Tongue (tissue), 2 donors: Measurements from ENCODE around the gene C17orf58. TPM values are rescaled to one million over a fixed set of nuclear protein-coding genes. Genes with fewer than 3 reads are reported as not detected.
"Not testable (repeated sequence)": the region's sequence is repeated elsewhere in the genome, so short reads cannot be mapped to it uniquely, and the experiment has no call there.

Experiments used
- DNase-seq: peaks from one replicate; pipeline ENCODE4 v3.0.0-alpha.2; 2015
- total RNA-seq: library from RNA; depleted of rRNA; stranded (reverse); fragments of >200 nt; gene quantifications from one replicate; pipeline ENCODE4 v1.2.3, GENCODE V29; 2014

The C17orf58 gene
- total RNA-seq = 11.5 TPM

DNA sequence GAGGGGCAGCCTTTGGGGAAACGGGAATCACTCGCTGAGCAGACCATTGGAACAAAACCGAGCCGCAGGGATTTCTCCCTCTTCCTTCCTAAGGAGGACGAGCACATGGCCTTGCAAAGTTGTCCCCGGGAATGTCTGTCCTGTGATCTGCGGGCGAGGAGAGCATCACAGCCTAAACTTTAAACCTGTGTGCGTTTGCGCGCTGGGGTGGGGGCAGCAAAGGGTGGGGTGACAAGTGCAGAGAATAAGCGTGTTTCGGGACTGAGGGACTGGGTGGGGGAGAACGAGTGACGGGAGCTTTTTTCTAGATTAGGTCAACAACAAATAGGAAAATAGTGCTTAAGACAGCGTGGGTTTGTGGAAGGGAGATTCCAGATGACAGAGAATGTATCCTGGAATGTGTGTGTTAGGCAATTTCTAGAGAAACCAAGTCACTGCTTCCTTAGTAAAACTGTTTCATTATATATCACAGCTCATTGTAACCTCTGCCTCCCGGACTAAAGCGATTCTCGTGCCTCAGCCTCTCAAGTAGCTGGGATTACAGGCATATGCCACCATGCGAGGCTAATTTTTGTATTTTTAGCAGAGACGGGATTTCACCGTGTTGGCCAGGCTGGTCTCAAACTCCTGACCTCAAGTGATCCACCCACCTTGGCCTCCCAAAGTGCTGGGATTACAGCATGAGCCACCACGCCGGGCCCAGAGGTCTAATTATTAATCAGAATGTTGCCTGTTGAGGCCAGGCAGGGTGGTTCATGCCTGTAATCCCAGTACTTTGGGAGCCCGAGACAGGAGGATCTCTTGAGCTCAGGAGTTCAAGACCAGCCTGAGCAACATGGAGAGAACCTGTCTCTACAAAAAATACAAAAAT lies at the start of gene C17orf58:
Gene C17orf58 (minus strand): TSS at position 169 of the 871 bp plus-strand sequence. CDS start 271 bp downstream, outside the sequence.
- DNase-seq = peak; percentile 33

DNA sequence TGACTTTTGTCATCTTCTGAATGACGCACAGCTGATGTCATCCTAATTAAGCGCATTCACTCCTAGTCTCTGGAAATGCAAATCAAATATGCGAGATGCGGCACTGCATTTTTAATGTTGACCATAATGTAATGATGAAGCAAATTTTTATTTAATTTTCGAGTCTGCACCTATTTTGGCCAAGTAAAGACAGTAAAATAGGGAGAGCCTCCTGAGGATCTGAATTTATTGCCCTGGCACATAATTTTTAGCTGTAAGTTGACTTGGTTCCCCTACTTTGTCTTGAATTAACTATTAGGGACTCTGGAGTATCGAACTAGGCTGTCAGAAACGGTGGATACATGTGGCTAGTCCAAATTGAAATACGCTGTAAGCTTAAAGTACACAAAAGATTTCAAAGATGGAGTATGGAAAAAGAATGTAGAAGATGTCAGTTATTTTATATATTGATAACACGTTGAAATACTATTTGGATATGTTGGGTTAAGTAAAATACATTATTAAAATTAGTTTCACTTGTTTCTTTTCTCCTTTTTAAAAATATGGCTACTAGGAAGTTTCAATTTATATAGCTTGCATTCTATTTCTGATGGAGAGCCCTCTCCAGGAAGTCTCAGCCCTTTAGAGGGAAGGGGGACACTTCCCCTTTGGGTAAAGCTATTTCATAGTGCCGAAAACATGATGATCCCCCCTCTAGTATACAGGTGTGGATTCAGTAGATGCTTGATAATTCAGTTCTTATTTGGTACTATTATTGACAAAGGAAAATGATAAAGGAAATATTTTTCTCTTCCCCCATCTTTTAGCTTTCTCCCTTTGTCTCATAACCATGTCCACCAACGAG lies 40.3 kb upstream of the C17orf58 start:
- DNase-seq = peak; percentile 45

DNA sequence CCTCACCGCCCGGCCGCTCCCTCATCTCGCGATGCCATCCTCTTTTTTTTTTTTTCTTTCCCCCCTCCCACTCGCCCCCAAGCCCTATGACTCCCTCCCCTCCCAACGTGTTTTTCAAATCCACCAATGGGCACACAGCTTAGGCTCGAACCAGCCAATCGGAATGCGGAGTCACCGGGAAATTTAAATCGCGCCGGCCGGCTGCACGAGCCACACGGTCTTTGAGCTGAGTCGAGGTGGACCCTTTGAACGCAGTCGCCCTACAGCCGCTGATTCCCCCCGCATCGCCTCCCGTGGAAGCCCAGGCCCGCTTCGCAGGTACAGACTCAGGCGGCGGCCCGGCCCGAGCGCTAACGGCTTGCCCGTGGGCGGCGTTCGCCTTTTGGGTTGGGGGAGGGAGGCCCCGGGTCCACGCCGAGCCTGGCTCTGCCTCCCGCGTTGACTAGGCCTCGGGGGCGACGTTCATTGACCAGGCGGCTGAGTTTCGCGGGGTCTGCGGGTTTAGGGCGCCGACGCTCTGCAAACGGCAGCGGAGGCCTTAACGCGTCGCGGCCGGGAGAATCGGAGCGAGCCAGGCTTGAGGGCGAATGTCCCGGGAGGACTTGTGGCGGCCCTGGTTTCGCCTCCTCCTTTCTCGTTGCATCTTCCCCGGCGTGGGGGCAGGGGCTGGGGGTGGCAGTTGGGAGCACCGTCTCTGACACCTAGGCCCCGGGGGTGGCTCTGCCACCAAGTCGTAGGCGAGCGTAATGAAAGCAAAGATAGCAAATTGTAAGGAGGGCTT lies 39.4 kb upstream of the C17orf58 start, which contains the start of gene KPNA2:
Gene KPNA2 (plus strand): TSS at position 213 of the 781 bp plus-strand sequence. CDS start 1,398 bp downstream, outside the sequence.
- peak; percentile 99 for DNase-seq

DNA sequence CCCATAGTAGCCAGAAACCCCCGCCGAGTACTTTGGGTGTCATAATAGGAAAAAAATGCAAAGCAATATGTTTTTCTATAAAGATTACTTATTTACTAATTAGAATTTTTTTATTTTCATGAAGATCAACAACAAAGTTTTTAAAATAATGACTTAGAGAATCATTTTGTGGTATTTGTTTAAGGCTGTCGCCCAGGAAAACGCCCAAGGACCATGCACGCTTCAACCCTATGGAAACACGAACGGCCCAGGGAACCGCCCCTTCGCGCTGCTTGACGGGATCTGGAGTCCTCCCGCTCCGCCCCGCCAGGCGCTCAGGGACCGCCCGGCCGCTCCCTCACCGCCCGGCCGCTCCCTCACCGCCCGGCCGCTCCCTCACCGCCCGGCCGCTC lies 38.9 kb upstream of the C17orf58 start:
- DNase-seq = no peak

DNA sequence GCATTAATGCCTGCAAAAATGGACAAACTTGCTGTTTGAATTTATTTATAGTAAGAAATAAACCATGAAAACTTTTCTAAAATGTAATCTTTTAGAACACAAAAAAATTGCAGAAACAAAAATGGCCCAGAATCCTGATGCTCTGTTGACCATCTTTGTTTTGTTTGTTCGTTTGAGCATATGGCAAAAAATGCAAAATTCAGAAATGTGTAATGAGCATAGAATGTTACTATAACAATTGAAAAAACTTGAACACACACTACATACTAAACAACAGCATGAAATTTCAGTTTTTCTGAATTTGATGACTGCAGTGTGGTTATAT lies 38.1 kb upstream of the C17orf58 start:
- DNase-seq = no peak

DNA sequence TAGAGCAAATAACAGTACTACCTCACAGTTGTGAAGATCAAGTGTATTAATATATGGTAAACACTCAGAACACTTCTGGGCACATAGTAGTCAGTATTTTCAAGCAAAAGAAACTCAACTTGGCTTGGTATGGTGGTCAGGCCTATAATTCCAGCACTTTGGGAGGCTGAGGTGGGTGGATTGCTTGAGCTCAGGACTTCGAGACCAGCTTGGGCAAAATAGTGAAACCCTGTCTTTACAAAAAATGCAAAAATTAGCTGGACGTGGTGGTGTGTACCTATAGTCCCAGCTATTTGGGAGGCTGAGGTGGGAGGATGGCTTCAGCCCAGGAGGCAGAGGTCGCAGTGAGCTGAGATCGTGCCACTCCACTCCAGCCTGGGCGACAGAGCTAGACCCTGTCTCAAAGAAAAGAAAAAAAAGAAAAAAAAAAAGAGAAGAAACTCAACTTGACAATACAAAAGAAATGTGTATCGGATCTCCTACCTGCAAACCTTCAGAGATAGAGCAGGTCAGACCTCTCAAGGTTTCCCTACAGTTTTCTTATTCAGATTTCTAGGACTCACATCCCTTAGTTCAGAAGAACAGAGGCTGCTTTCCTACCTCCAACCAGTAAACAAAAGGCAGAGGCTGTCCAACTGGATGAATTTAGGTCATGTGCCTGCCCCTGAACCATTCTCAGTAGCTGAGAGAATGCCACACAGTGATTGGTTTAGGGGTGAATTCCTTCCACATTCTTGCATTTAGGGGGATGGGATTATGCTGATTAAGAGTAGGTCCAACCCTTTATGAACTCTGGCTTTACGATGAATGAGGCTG lies 37.6 kb upstream of the C17orf58 start:
- peak; percentile 78 for DNase-seq

DNA sequence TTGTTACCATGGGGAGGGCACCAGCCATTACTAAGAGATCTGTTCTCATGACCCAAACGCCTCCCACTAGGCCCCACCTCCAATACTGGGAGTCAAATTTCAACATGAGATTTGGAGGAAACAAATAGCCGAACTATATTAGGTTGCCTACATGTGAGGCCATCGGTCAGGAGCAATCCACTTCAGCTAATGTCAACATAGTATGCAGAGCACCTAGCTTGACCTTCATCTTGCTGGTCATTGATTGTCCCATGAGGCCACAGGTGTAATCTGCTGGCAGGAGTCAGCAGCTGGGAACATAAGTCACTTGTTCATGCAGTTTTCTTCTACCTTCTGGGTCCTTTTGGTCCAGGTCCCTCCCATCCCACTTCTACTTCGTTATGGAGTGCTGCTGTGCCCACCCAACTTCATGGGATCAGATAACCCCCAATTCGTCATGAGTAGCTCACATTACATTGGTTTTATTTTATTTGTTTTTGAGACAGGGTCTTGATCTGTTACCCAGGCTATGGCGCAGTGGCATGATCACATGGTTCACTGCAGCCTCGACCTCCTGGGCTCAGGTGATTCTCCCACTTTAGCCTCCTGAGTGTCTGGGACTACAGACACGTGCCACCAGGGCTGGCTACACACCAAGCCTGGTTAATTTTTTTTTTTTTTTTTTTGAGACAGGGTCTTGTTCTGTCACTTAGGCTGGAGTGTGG lies 33.4 kb upstream of the C17orf58 start:
- DNase-seq = no peak

DNA sequence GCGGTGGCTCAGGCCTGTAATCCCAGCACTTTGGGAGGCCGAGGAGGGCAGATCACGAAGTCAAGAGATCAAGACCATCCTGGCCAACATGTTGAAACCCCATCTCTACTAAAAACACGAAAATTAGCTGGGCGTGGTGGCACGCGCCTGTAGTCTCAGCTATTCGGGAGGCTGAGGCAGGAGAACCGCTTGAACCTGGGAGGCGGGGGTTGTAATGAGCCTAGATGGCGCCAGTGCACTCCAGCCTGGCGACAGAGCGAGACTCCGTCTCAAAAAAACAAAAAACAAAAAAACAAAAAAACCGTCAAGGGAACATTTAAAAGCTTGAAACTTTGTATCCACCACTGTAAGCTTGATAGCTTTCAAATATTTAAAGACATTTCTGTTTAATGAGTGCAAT lies 26.3 kb upstream of the C17orf58 start:
- DNase-seq = not testable (repeated sequence)

DNA sequence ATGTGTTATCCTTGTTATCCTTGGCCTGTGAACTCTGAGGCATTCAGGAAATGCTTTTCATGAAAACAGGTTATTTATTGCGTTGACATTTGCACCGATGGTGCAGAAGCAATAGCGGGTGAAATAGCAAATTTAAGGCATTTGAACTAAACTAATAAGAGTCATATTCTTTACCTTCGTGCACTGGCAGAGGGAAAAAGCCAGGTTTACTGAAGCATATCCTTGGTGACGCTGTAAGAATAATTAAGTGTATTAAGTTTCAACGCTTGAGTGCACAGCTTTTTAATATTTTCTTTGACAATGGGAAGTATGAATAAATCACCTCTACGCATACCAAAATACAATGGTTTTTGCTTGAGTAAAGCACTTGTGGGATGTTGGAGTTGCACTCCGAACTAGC lies 25.7 kb upstream of the C17orf58 start:
- DNase-seq = no peak

DNA sequence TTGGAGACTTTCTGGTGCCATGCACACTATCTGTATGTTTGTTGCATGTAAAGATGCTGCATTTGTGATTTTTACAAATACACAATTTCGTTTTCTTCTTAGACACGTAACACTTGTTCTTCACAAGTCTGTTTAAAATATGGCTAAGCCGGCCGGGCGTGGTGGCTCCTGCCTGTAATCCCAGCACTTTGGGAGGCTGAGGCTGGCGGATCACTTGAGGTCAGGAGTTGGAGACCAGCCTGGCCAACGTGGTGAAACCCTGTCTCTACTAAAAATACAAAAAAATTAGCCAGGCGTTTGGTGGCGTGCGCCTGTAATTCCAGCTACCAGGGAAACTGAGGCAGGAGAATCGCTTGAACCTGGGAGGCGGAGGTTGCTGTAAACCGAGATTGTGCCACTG lies 24.5 kb upstream of the C17orf58 start:
- DNase-seq = not testable (repeated sequence)

DNA sequence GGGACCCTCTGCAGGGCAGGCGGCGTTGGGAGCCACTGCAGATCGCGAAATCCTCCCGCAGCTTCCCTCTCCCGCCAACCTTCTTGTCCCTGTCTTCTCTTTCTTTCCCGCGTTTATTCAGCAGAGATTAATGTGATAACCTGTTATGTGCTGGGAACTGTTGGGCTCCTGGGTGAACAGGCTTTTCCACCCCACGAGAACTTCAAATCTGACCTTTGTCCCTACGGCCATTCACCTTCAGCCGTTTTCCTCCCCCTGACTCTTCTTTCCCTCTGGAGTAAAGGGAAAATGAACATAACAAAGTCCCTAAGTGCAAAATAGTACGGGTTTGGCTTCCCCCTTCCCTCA lies 24.1 kb upstream of the C17orf58 start:
- DNase-seq = no peak

DNA sequence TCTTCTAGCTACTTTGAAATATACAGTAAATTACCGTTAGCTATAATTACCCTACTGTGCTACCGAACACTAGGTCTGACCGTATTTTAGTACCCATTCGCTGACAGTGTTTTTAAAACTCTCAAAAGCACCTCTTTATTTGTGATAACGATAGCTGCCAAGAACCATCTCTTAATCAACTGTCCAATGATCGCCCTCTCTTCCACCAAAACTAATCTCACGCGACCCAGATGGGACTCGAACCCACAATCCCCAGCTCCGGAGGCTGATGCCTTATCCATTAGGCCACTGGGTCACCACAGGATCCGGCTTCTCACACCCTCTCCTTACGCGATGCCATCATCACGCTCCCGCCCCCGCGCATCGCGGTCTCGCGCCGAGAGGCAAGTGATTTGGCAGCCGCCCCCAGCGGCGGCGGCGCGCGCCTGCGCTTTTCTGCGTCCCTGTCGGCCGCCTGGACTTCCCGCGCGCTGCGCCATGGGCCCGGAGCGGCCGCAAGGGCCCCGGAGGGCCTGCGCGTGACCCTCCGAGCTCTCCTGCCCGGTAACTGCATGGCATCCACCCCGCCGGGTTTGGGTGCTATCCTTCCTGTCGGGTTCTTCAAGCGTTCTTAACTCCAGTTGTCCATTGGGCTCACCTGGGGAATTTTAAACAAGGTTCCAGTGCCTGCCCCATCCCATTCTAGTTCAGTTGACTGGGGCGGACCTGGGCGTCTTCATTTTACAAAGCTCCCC lies 23.6 kb upstream of the C17orf58 start:
- peak; percentile 98 for DNase-seq

DNA sequence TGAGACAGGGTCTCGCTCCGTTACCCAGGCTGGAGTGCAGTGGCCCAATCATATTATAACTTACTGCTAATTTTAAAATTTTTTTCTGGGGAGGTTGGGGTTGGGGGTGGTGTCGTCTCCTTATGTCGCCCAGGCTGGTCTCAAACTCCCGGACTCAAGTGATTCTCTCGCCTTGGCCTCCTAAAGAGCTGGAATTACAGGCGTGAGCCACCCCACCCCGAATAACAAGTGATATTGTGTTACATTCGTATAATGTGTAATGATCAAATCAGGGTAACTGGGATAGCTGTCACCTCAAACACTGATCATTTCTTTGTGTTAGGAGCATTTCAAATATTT lies 23.0 kb upstream of the C17orf58 start:
- no peak for DNase-seq

DNA sequence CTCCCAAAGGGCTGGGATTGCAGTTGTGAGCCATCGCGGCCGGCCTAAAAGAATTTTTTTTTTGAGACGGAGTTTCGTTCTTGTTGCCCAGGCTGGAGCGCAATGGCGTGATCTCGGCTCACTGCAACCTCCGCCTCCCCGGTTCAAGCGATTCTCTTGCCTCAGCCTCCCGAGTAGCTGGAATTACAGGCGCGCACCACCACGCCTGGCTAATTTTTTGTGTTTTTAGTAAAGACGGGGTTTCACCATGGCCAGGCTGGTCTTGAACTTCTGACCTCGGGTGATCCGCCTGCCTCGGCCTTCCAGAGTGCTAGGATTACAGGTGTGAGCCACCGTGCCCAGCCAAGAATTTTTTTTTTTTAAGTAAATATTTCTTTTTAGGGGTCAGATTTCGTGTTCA lies 22.2 kb upstream of the C17orf58 start:
- not testable (repeated sequence) for DNase-seq

DNA sequence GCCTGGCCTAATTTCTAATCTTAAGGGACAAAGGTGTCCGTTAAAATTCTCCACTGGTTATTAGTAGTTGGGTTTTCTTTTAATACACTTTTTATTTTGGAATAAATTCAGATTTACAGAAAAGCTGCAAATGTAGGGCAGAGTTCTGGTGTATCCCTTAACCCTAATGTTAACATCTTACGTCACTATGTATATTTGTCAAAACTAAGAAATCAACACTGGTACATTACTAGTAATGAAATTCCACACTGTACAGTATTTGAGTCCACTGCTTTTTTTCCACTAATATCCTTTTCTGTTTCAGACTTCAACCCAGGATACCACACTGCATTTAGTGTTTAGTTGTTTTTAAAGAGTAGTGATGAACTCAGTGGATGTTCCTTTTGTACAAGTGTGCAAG lies 20.6 kb upstream of the C17orf58 start:
- DNase-seq = no peak

DNA sequence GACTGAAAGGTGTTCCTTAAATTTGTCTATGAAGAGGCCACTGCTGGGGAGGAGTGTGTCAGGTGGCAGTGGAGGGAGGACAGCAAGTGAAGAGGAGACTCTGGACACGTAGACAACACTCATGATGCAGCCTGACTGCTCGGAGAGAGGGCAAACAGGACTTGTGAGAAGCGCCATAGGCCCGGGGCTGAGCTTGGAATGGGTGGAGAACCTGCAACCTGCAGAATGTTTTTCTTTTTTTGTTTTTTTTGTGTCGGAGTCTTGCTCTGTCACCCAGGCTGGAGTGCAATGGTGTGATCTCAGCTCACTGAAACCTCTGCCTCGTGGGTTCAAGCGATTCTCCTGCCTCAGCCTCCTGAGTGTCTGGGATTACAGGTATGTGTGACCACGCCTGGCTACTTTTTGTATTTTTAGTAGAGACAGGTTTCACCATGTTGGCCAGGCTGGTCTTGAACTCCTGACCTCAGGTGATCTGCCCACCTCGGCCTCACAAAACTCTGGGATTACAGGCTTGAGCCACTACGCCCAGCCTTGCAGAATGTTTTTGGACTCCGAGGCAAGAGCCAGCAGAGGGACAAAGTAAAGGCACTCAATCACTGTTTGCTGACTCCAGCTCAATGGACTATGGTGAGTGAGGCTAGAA lies 18.9 kb upstream of the C17orf58 start:
- no peak for DNase-seq

DNA sequence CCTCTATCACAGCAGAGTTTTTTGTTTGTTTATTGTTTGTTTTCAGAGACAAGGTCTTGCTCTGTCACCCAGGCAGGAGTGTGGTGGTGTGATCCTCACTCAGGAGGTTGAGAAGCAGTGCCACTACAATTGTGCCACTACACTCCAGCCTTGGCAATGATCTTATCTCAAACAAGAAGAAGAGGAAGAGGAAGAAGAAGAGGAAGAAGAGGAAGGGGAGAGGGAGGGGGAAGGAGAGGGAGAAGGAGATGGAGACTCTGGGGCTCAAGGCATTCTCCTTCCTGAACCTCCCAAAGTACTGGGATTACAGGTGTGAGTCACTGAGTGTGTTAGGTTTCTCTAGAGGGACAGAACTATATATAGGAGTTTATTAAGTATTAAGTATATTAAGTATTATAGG lies 17.1 kb upstream of the C17orf58 start:
- DNase-seq = no peak

DNA sequence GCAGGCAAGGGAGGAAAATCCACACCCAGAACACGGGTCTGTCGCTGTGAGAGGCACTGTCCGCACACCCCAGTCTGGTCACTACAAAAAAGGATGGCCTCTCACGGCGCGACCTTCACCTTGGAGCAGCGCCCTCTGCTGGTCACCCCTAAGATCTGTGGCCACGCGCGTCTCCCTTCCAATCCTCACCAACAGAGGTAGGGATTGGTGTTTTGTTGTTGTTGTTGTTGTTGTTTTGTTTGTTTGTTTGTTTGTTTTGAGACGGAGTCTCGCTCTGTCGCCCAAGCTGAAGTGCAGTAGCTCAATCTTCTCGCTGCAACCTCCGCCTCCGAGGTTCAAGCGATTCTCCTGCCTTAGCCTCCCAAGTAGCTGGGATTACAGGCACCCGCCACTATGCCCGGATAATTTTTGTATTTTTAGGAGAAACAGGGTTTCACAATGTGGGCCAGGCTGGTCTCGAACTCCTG lies 15.0 kb upstream of the C17orf58 start:
- peak; percentile 35 for DNase-seq

DNA sequence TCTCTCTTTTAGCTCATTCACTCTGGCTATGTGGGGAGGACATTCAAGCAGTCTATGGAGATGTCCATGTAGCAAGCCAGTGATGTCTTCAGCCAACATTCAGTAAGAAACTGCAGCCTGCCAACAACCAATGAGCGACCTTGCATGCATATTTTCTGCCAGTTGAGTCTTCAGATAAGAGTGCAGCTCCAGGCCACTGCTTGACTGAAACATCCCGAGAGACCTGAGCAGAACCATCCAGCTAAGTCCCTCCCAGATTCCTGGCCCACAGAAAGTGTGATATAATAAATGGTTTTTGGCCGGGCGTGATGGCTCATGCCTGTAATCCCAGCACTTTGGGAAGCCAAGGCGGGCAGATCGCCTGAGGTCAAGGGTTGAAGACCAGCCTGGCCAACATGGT lies 10.5 kb upstream of the C17orf58 start:
- no peak for DNase-seq

DNA sequence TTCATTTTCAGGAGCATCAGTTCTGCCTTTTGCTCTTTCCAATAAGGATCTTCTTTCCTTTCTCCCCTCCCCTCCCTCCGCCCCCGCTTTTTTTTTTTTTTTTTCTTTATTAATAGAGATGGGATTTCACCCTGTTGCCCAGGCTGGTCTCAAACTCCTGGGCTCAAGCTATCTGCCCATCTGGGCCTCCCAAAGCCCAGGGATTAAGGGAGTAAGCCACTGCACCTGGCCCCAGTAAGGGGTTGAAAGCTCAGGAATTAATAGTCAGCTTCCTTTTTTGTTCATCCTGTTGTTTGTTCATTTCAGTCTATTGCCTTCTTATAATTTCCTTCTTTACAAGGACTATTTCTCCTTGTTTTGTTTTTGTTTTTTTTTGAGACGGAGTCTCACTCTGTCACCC lies 7.9 kb upstream of the C17orf58 start:
- DNase-seq = peak; percentile 42
